H9 (cell line): ENCODE measurements around the gene CDR2. TPM values are rescaled to one million over a fixed set of nuclear protein-coding genes. Genes with fewer than 3 reads are reported as not detected.

ENCODE experiments used
- DNase-seq: peaks from one replicate; pipeline ENCODE4 v3.0.0-alpha.2; 2017
- H2AFZ ChIP-seq: one replicate; pipeline ENCODE4 v1.6.1; 2013; ENCODE audit warnings: mild to moderate bottlenecking, low read length, control low read depth, moderate library complexity
- H2AK5ac ChIP-seq: 2 replicates; pipeline ENCODE4 v1.6.1; 2013; ENCODE audit warnings: low read length, control low read depth, mixed read lengths; ENCODE audit not compliant: insufficient read length
- H2BK120ac ChIP-seq: one replicate; pipeline ENCODE4 v1.6.1; 2013; ENCODE audit warnings: low read depth, mild to moderate bottlenecking, low read length, control low read depth, inconsistent platforms; ENCODE audit not compliant: poor library complexity, severe bottlenecking
- H2BK12ac ChIP-seq: 2 replicates; pipeline ENCODE4 v1.6.1; 2013; ENCODE audit warnings: low read length, control low read depth, mixed read lengths, low read depth; ENCODE audit not compliant: insufficient read length
- H2BK15ac ChIP-seq: 2 replicates; pipeline ENCODE4 v1.6.1; 2013; ENCODE audit warnings: low read depth, low read length, control low read depth
- H2BK20ac ChIP-seq: one replicate; pipeline ENCODE4 v1.6.1; 2013; ENCODE audit warnings: low read depth, mild to moderate bottlenecking, low read length, control low read depth, inconsistent platforms; ENCODE audit not compliant: poor library complexity, severe bottlenecking
- H2BK5ac ChIP-seq: 2 replicates; pipeline ENCODE4 v1.6.1; 2013; ENCODE audit warnings: low read length, control low read depth, mixed read lengths; ENCODE audit not compliant: insufficient read length
- H3K14ac ChIP-seq: 2 replicates; pipeline ENCODE4 v1.6.1; 2013; ENCODE audit warnings: low read length, control low read depth; ENCODE audit not compliant: insufficient read depth
- H3K18ac ChIP-seq: 2 replicates; pipeline ENCODE4 v1.6.1; 2013; ENCODE audit warnings: low read depth, mild to moderate bottlenecking, mixed read lengths, low read length, control low read depth; ENCODE audit not compliant: insufficient read length
- H3K23ac ChIP-seq: 2 replicates; pipeline ENCODE4 v1.6.1; 2013; ENCODE audit warnings: low read length, control low read depth, mixed read lengths, low read depth; ENCODE audit not compliant: insufficient read length
- H3K23me2 ChIP-seq: 2 replicates; pipeline ENCODE4 v1.6.1; 2013; ENCODE audit warnings: low read depth, mild to moderate bottlenecking, mixed read lengths, low read length, control low read depth; ENCODE audit not compliant: insufficient read length, poor library complexity, severe bottlenecking
- H3K27ac ChIP-seq: 2 replicates; pipeline ENCODE4 v1.5.1; 2013; ENCODE audit warnings: low read length, control low read depth, mixed read lengths, low read depth; ENCODE audit not compliant: insufficient read length
- H3K27me3 ChIP-seq: 2 replicates; pipeline ENCODE4 v1.6.1; 2013; ENCODE audit warnings: low read length, control low read depth, inconsistent platforms; ENCODE audit not compliant: insufficient read depth
- H3K4ac ChIP-seq: 2 replicates; pipeline ENCODE4 v1.6.1; 2013; ENCODE audit warnings: low read depth, mild to moderate bottlenecking, control low read depth, inconsistent platforms, low read length, moderate library complexity
- H3K4me1 ChIP-seq: 2 replicates; pipeline ENCODE4 v1.6.1; 2013; ENCODE audit warnings: low read length, control low read depth, inconsistent platforms; ENCODE audit not compliant: insufficient read depth
- H3K4me2 ChIP-seq: 2 replicates; pipeline ENCODE4 v1.6.1; 2013; ENCODE audit warnings: low read length, control low read depth, mixed read lengths; ENCODE audit not compliant: insufficient read length, insufficient read depth
- H3K56ac ChIP-seq: 2 replicates; pipeline ENCODE4 v1.6.1; 2013; ENCODE audit warnings: low read depth, mild to moderate bottlenecking, mixed read lengths, low read length, control low read depth; ENCODE audit not compliant: insufficient read length
- H3K79me1 ChIP-seq: 2 replicates; pipeline ENCODE4 v1.6.1; 2013; ENCODE audit warnings: low read depth, mild to moderate bottlenecking, moderate library complexity, low read length, control low read depth, inconsistent platforms; ENCODE audit not compliant: insufficient read depth, poor library complexity, severe bottlenecking
- H3K79me2 ChIP-seq: 2 replicates; pipeline ENCODE4 v1.6.1; 2013; ENCODE audit warnings: low read length, control low read depth, inconsistent platforms; ENCODE audit not compliant: insufficient read depth
- H3K9ac ChIP-seq: 2 replicates; pipeline ENCODE4 v1.6.1; 2013; ENCODE audit warnings: low read length, control low read depth, mixed read lengths; ENCODE audit not compliant: insufficient read length; ENCODE audit errors: extremely low read depth
- H3K9me3 ChIP-seq: one replicate; pipeline ENCODE4 v1.6.1; 2013; ENCODE audit warnings: low read depth, low read length, inconsistent platforms; ENCODE audit not compliant: control insufficient read depth
- H3T11ph ChIP-seq: one replicate; pipeline ENCODE4 v1.6.1; 2013; ENCODE audit warnings: mild to moderate bottlenecking, low read length, control low read depth, inconsistent platforms
- H4K20me1 ChIP-seq: one replicate; pipeline ENCODE4 v1.6.1; 2013; ENCODE audit not compliant: control insufficient read depth, insufficient read length, insufficient read depth
- H4K5ac ChIP-seq: 2 replicates; pipeline ENCODE4 v1.6.1; 2013; ENCODE audit warnings: low read depth, mild to moderate bottlenecking, mixed read lengths, low read length, control low read depth; ENCODE audit not compliant: insufficient read length
- H4K8ac ChIP-seq: replicated peaks from 2 replicates; pipeline ENCODE4 v1.6.1; 2013; ENCODE audit warnings: low read length, control low read depth, mixed read lengths, low read depth; ENCODE audit not compliant: insufficient read length
- H4K91ac ChIP-seq: 2 replicates; pipeline ENCODE4 v1.6.1; 2013; ENCODE audit warnings: low read depth, mild to moderate bottlenecking, moderate library complexity, mixed read lengths, low read length, control low read depth; ENCODE audit not compliant: insufficient read length
- H3K27ac Mint-ChIP-seq, 3 experiments: 2 replicates in 2 of 3; 3 replicates in 1 of 3; pipeline ENCODE4 v1.8.0; 2020 to 2021; ENCODE audit warnings: mixed read lengths in 3 of 3, mild to moderate bottlenecking in 1 of 3, moderate library complexity in 1 of 3
- H3K27me3 Mint-ChIP-seq: 2 replicates; pipeline ENCODE4 v1.8.0; 2021; ENCODE audit warnings: low read depth, mild to moderate bottlenecking, moderate library complexity, mixed read lengths
- H3K36me3 Mint-ChIP-seq, 3 experiments: 2 replicates in 2 of 3; 3 replicates in 1 of 3; pipeline ENCODE4 v1.8.0; 2020 to 2021; ENCODE audit warnings: low read depth in 3 of 3, mixed read lengths in 3 of 3; ENCODE audit not compliant: insufficient read depth in 1 of 3
- H3K4me1 Mint-ChIP-seq, 2 experiments: 2 replicates each; pipeline ENCODE4 v1.8.0; 2020; ENCODE audit warnings: mixed read lengths in 2 of 2
- H3K4me3 Mint-ChIP-seq, 2 experiments: 2 replicates in 1 of 2; 3 replicates in 1 of 2; pipeline ENCODE4 v1.8.0; 2020 to 2021; ENCODE audit warnings: mild to moderate bottlenecking in 2 of 2, mixed read lengths in 2 of 2, moderate library complexity in 1 of 2
- H3K9me3 Mint-ChIP-seq, 2 experiments: 2 replicates in 1 of 2; 3 replicates in 1 of 2; pipeline ENCODE4 v1.8.0; 2020; ENCODE audit warnings: mild to moderate bottlenecking in 2 of 2, mixed read lengths in 2 of 2, moderate library complexity in 1 of 2
- CTCF ChIP-seq: fragments of 200-600 bp; sonication (generic); conservative IDR thresholded peaks from 3 replicates; pipeline ENCODE4 v1.8.0; 2021; ENCODE audit warnings: antibody characterized with exemption, mild to moderate bottlenecking
- WGBS: extraction: QIAGEN DNeasy Blood & Tissue Kit; methylation state at CpG from one replicate; pipeline ENCODE4 v1.1.7; 2013; ENCODE audit warnings: missing lambda C conversion rate, low lambda C conversion rate, mixed read lengths; ENCODE audit not compliant: insufficient read length; ENCODE audit errors: extremely low coverage; 5-methylcytosine and 5-hydroxymethylcytosine counted together
- total RNA-seq: library from RNA; stranded (reverse); gene quantifications from 2 replicates; pipeline ENCODE4 v1.2.1, GENCODE V29; 2021

The CDR2 gene
- total RNA-seq, 1 experiment from 2014 or later, result 33.4 TPM

- H3K36me3 Mint-ChIP-seq, result peaks cover 33 to 80% (median 79%) of the 10 kb centered on the region in 3 experiments
Measured at GRCh38 chr16:22312897-22313781, 61.3 kb downstream of the CDR2 start.

More at GRCh38 chr16:22312897-22313781, 61.3 kb downstream of the CDR2 start:
- Histone ChIP-seq H3K79me1 (no peaks in the 10 kb centered on the region), H3K4me1 (no peaks in the 10 kb centered on the region), H3K4ac (no peak overlapping the region), H2BK5ac (no peak overlapping the region), H3K18ac (no peak overlapping the region), H3K9me3 (no peaks in the 10 kb centered on the region), H3K27ac (no peak overlapping the region), H2BK15ac (no peak overlapping the region), H3K27me3 (no peaks in the 10 kb centered on the region), H2BK20ac (no peak overlapping the region), H3K14ac (no peak overlapping the region), H3K79me2 (no peaks in the 10 kb centered on the region), H3K9ac (no peak overlapping the region), H4K20me1 (no peaks in the 10 kb centered on the region), H3K56ac (no peak overlapping the region), H4K91ac (no peak overlapping the region), H3K23me2 (no peaks in the 10 kb centered on the region), H3T11ph (no peak overlapping the region), H2AFZ (no peak overlapping the region), H3K4me2 (no peak overlapping the region), H2BK120ac (no peak overlapping the region), H2AK5ac (no peak overlapping the region), H3K23ac (no peak overlapping the region), H4K5ac (no peak overlapping the region), H4K8ac (no peak overlapping the region), H2BK12ac (no peak overlapping the region)
- no peak for DNase-seq
- Mint-ChIP-seq H3K9me3 (no peaks in the 10 kb centered on the region; a peak in 1 of 5 replicates), H3K27ac (peak overlapping the region in 2 of 3 experiments; percentile 2 to 73; a peak in 6 of 7 replicates), H3K4me3 (no peak overlapping the region), H3K27me3 (no peaks in the 10 kb centered on the region), H3K4me1 (peaks cover 0 to 6% of the 10 kb centered on the region in 2 experiments; a peak in 2 of 4 replicates)
- WGBS, result no CpG with 5 or more reads among the region's 23 CpGs
- TF ChIP-seq CTCF, result no peak
